ENCODE measurements around the gene PRKG1.
"Not testable (repeated sequence)": the region's sequence is repeated elsewhere in the genome, so short reads cannot be mapped to it uniquely, and the experiment has no call there.

The PRKG1 gene

GRCh38 chr10:51371743-51372142 is 297.5 kb downstream of the PRKG1 start:
- no peak for DNase-seq (ENCODE audit: low read depth in 2 of 3, low spot score in 2 of 3)

- DNase-seq (ENCODE audit: low read depth in 2 of 3, low spot score in 2 of 3), result no peak
These were observed 301.5 kb downstream of the PRKG1 start for GRCh38 chr10:51375790-51376189.

GRCh38 chr10:51377070-51377931 is 303.0 kb downstream of the PRKG1 start:
- no peak for DNase-seq (ENCODE audit: low read depth in 2 of 3, low spot score in 2 of 3)

- DNase-seq (ENCODE audit: low read depth in 2 of 3, low spot score in 2 of 3), result no peak
These were observed 303.8 kb downstream of the PRKG1 start for GRCh38 chr10:51377932-51378599.

GRCh38 chr10:51382181-51382580 is 307.9 kb downstream of the PRKG1 start:
- DNase-seq (ENCODE audit: low read depth in 2 of 3, low spot score in 2 of 3), result no peak

GRCh38 chr10:51384971-51385370 is 310.7 kb downstream of the PRKG1 start:
- DNase-seq (ENCODE audit: low read depth in 2 of 3, low spot score in 2 of 3), result no peak

- no peak for DNase-seq (ENCODE audit: low read depth in 2 of 3, low spot score in 2 of 3)
These were observed 312.1 kb downstream of the PRKG1 start for GRCh38 chr10:51386248-51386885.

GRCh38 chr10:51389415-51390321 is 315.4 kb downstream of the PRKG1 start:
- DNase-seq (ENCODE audit: low read depth in 2 of 3, low spot score in 2 of 3), result peak in 1 of 3 experiments; percentile 1

GRCh38 chr10:51393006-51393405 is 318.7 kb downstream of the PRKG1 start:
- not testable (repeated sequence) for DNase-seq (ENCODE audit: low read depth in 2 of 3, low spot score in 2 of 3)

GRCh38 chr10:51394039-51394438 is 319.8 kb downstream of the PRKG1 start:
- DNase-seq (ENCODE audit: low read depth in 2 of 3, low spot score in 2 of 3), result no peak

- DNase-seq (ENCODE audit: low read depth in 2 of 3, low spot score in 2 of 3), result no peak
These were observed 323.0 kb downstream of the PRKG1 start for GRCh38 chr10:51397244-51397643.

GRCh38 chr10:51397695-51398094 is 323.4 kb downstream of the PRKG1 start:
- DNase-seq (ENCODE audit: low read depth in 2 of 3, low spot score in 2 of 3), result no peak

- no peak for DNase-seq (ENCODE audit: low read depth in 2 of 3, low spot score in 2 of 3)
These were observed 325.6 kb downstream of the PRKG1 start for GRCh38 chr10:51399840-51400239.

- no peak for DNase-seq (ENCODE audit: low read depth in 2 of 3, low spot score in 2 of 3)
These were observed 326.3 kb downstream of the PRKG1 start for GRCh38 chr10:51400392-51401096.

GRCh38 chr10:51403521-51403920 is 329.2 kb downstream of the PRKG1 start:
- DNase-seq (ENCODE audit: low read depth in 2 of 3, low spot score in 2 of 3), result no peak

GRCh38 chr10:51405580-51406351 is 331.5 kb downstream of the PRKG1 start:
- DNase-seq (ENCODE audit: low read depth in 2 of 3, low spot score in 2 of 3), result no peak

GRCh38 chr10:51406581-51406980 is 332.3 kb downstream of the PRKG1 start:
- no peak for DNase-seq (ENCODE audit: low read depth in 2 of 3, low spot score in 2 of 3)

GRCh38 chr10:51416494-51416893 is 342.2 kb downstream of the PRKG1 start:
- no peak for DNase-seq (ENCODE audit: low read depth in 2 of 3, low spot score in 2 of 3)
